ENCODE data around the gene TOR4A.

TOR4A gene

DNA sequence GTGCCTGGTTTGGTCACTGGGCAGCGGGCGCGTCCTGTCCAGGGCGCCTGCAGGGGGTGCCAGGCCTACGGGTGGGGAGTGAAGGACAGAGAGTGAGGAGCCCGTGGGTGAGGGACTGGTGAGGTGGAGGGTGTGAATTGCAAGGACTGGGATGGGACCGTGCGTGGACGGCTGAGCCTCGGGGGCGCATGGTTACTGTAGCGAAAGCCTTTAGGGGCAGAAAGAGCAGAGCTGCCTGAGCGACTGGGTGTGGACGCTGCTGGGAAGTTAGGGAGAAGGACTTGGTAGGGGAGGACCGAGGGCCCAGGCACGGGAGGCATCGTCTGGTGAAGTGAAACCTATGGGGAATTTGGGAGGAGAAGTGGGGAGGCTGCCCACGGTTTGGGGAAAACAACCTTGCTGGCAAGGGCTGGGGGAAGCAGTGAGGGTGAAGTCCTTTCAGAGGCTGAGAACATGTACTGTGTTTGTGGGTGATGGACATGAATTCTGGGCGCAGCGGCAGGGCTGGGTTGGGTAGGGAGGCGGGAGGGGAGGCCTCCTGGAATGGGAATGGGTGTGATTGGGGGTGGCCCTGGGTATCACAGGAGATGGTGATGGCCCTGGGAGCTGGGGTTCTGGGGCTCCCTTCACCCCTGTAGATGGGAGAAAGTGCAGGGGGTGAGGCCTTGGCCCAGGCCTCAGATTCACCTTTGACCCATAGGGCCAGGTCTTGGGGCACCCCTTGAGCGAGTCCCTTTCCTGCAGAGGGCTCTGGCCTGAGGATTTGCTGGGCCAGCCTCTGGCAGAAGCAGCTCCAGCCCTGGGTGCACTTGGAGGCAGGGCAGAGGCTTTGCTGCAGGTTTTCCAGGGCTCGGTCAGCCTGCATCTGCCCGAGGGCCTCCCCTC is 1.7 kb upstream of the TOR4A start:
- Histone ChIP-seq H3K4me1 (ENCODE audit: control insufficient read depth in 1 of 2, insufficient read depth in 1 of 2, low read depth in 1 of 2, low read length in 1 of 2) (peaks cover 15 to 21% of the 10 kb centered on the region in 2 experiments), H3K27me3 (no peaks in the 10 kb centered on the region), H3K36me3 (peaks cover 56% of the 10 kb centered on the region), H3K9me3 (no peaks in the 10 kb centered on the region), H3K4me3 (ENCODE audit: low read depth in 1 of 2, low read length in 1 of 2) (no peak overlapping the region), H3K27ac (no peak overlapping the region)
- no peak for TF ChIP-seq CTCF (IDR thresholded peaks at IDR 0.05)

GRCh38 chr9:137276473-137277328 is 825 bp upstream of the TOR4A start:
- TF ChIP-seq CTCF (IDR thresholded peaks at IDR 0.05), result no peak
- peaks cover 58% of the 10 kb centered on the region for H3K36me3 ChIP-seq
- H3K9me3 ChIP-seq, result no peaks in the 10 kb centered on the region
- peaks cover 15 to 22% of the 10 kb centered on the region in 2 experiments for H3K4me1 ChIP-seq (ENCODE audit: control insufficient read depth in 1 of 2, insufficient read depth in 1 of 2, low read depth in 1 of 2, low read length in 1 of 2)
- peak overlapping the region; percentile 83 to 85 for H3K4me3 ChIP-seq (ENCODE audit: low read depth in 1 of 2, low read length in 1 of 2)
- H3K27me3 ChIP-seq, result no peaks in the 10 kb centered on the region
- H3K27ac ChIP-seq, result peak overlapping the region; percentile 89

- Histone ChIP-seq H3K4me1 (ENCODE audit: control insufficient read depth in 1 of 2, insufficient read depth in 1 of 2, low read depth in 1 of 2, low read length in 1 of 2) (peaks cover 15 to 22% of the 10 kb centered on the region in 2 experiments), H3K27me3 (no peaks in the 10 kb centered on the region), H3K36me3 (peaks cover 58% of the 10 kb centered on the region), H3K9me3 (no peaks in the 10 kb centered on the region), H3K4me3 (ENCODE audit: low read depth in 1 of 2, low read length in 1 of 2) (peak overlapping the region; percentile 83 to 85), H3K27ac (peak overlapping the region; percentile 89)
- TF ChIP-seq CTCF (IDR thresholded peaks at IDR 0.05), result no peak
Measured at GRCh38 chr9:137278061-137278701, 655 bp downstream of the TOR4A start.

- Histone ChIP-seq H3K36me3 (peaks cover 58% of the 10 kb centered on the region), H3K27ac (peak overlapping the region; percentile 89), H3K4me1 (ENCODE audit: control insufficient read depth in 1 of 2, insufficient read depth in 1 of 2, low read depth in 1 of 2, low read length in 1 of 2) (peaks cover 15 to 22% of the 10 kb centered on the region in 2 experiments), H3K4me3 (ENCODE audit: low read depth in 1 of 2, low read length in 1 of 2) (peak overlapping the region in 1 of 2 experiments; percentile 83), H3K9me3 (no peaks in the 10 kb centered on the region), H3K27me3 (no peaks in the 10 kb centered on the region)
- no peak for TF ChIP-seq CTCF (IDR thresholded peaks at IDR 0.05)
Measured at GRCh38 chr9:137278721-137279711, 1.5 kb downstream of the TOR4A start.

Measured in neutrophil (primary cell).